Measurements from ENCODE around the gene ZNF316.

ZNF316 gene

GRCh38 chr7:6691609-6692106 lies 54.5 kb downstream of the ZNF316 start:
- no peak for DNase-seq (ENCODE audit: low spot score)

- no peak for DNase-seq (ENCODE audit: low spot score)
Observed at GRCh38 chr7:6700793-6701192, 63.7 kb downstream of the ZNF316 start.

GRCh38 chr7:6701860-6702259 lies 64.7 kb downstream of the ZNF316 start:
- no peak for DNase-seq (ENCODE audit: low spot score)

Data from globus pallidus (tissue), 1 donor.